ENCODE measurements around the gene CCL28.

GRCh38 chr5:43336159-43336558, 76.0 kb downstream of the CCL28 start:
- TF ChIP-seq HDAC2 (IDR thresholded peaks at IDR 0.05) (no peak), SMAD1 (IDR thresholded peaks at IDR 0.05; ENCODE audit: low read depth, partially characterized antibody) (no peak), ZBTB33 (IDR thresholded peaks at IDR 0.05) (no peak), SRF (IDR thresholded peaks at IDR 0.05; ENCODE audit: low read depth in 2 of 2, low read length in 2 of 2) (no peak), SUPT20H (IDR thresholded peaks at IDR 0.05; ENCODE audit: borderline replicate concordance, control insufficient read depth, low read depth, low read length) (no peak)
